Stimulated activated memory B cell treated with anti-CD40 and anti-IgM and Interleukin-4, amounts not matched to agents 10 μg/mL and 1 μg/mL and 100 μg/mL, for 72 hours (primary cell): ENCODE data around the gene SPINK5.

ENCODE experiments used
- ATAC-seq: fragments of 150-1000 bp; cut with Tn5 transposase; 2 replicates; pipeline ENCODE4 v1.10.0; 2021
- H3K27ac Mint-ChIP-seq: one replicate; pipeline ENCODE4 v1.8.0; 2022; ENCODE audit warnings: mild to moderate bottlenecking, mixed read lengths
- H3K27me3 Mint-ChIP-seq: one replicate; pipeline ENCODE4 v1.8.0; 2022; ENCODE audit warnings: mixed read lengths
- H3K36me3 Mint-ChIP-seq: one replicate; pipeline ENCODE4 v1.8.0; 2022; ENCODE audit warnings: mixed read lengths
- H3K4me1 Mint-ChIP-seq: one replicate; pipeline ENCODE4 v1.8.0; 2022; ENCODE audit warnings: mixed read lengths
- H3K4me3 Mint-ChIP-seq: one replicate; pipeline ENCODE4 v1.8.0; 2022; ENCODE audit warnings: mild to moderate bottlenecking, moderate library complexity, mixed read lengths
- H3K9me3 Mint-ChIP-seq: one replicate; pipeline ENCODE4 v1.8.0; 2022; ENCODE audit warnings: mixed read lengths

SPINK5 gene

DNA sequence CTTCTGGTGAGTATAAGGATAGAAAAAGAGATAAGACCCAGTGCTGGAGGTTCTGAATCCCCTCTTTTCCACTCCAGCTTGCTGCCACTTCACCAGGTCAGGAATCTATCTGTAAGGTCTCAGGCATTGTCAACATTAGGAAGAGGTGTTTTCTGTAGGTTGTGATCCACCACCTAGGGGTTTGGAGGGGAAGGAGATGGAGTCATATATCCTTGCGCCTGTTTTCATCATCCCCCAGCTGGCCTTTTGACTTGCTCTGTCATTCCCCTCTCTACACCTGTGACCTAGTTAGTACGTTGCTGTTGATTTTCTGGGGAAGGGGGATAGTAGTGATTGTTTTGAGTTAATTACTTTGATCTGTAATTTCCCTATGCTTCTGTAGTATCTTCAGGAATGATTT, 20.5 kb downstream of the SPINK5 start:
- H3K9me3 Mint-ChIP-seq: peaks cover 6% of the 10 kb centered on the region
- H3K27me3 Mint-ChIP-seq: no peaks in the 10 kb centered on the region
- no peak overlapping the region for H3K27ac Mint-ChIP-seq
- no peaks in the 10 kb centered on the region for H3K36me3 Mint-ChIP-seq
- ATAC-seq: no peak
- H3K4me3 Mint-ChIP-seq: no peak overlapping the region
- H3K4me1 Mint-ChIP-seq: no peaks in the 10 kb centered on the region

DNA sequence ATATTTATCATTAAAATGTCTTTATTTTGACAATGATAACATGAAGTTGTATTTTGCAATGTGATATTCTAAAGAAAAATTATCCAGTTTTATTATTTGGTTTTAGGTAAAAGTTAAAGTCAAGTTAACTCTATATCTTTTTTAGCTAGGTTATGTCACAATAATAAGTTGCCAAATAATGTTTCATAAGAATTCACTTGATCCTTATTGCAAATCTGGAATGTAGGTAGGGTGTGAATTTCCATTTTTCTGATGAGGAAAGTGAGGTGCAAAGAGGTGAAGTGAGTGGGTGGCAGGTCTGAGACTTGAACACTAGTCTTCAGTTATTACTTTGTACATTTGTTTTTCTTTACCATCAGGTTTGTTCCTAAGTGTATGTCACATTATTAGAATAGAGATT, 21.5 kb downstream of the SPINK5 start:
- no peak overlapping the region for H3K27ac Mint-ChIP-seq
- H3K4me3 Mint-ChIP-seq: no peak overlapping the region
- H3K27me3 Mint-ChIP-seq: no peaks in the 10 kb centered on the region
- peaks cover 6% of the 10 kb centered on the region for H3K9me3 Mint-ChIP-seq
- H3K36me3 Mint-ChIP-seq: no peaks in the 10 kb centered on the region
- ATAC-seq: no peak
- no peaks in the 10 kb centered on the region for H3K4me1 Mint-ChIP-seq

DNA sequence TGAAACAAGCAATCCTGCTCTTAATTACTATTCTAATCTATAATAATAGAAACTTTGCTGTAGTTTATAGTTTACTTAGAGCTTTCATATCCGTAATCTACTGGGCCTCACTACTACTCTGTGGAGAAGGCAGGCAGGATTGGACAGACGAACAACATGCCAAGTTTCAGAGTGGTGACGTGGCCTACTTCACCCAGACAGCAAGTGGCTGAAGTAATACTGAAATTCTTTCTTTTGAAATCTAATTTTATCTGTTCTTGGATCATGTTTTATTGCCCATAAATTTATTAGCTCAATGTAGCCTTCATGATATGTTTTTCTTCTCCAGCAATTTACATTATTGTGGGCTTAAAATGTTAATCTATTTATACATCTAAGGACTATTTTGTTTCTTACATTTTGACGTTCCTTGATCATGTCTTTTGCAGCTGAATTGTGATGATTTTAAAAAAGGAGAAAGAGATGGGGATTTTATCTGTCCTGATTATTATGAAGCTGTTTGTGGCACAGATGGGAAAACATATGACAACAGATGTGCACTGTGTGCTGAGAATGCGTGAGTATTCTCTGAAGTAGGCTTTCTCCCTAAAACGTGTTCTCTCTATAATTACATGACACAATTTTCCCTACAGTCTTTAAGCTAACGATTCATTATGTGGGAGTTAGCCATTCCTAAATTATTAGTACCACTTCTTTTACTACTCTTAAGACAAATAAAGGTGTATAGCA, 22.4 kb downstream of the SPINK5 start:
- Mint-ChIP-seq H3K4me3 (no peak overlapping the region), H3K27ac (no peak overlapping the region), H3K27me3 (no peaks in the 10 kb centered on the region), H3K36me3 (no peaks in the 10 kb centered on the region), H3K4me1 (no peaks in the 10 kb centered on the region), H3K9me3 (peaks cover 6% of the 10 kb centered on the region)
- no peak for ATAC-seq

DNA sequence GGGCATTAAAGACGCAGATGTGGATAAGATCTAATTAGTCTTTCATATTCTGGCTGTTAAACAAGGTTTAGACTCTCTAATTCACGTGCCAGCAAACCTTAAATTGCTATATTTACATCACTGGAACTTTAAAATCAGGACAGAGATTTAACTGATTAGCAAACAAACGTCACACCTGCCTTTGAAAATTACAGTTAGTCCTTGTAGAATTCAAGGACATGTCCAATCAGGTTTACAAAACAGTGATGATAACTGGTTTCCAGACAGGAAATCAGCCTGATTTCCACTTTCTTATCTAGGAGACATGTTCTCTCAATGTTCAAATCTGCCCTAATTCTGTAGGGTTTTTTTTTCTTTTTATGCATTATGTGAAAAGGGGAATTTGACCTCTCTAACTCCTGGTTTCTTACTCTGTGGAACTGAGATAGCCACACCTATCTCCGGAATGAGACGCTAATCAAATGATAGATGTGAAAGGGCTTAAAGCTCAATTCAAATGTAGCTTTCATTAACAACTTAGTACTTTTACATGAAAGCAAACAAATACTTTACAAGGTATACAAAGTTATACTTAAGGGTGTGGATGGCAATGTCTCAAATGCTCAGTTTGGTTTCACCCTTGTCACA, 26.5 kb downstream of the SPINK5 start:
- Mint-ChIP-seq H3K27me3 (no peaks in the 10 kb centered on the region), H3K27ac (no peak overlapping the region)
- ATAC-seq: no peak

DNA sequence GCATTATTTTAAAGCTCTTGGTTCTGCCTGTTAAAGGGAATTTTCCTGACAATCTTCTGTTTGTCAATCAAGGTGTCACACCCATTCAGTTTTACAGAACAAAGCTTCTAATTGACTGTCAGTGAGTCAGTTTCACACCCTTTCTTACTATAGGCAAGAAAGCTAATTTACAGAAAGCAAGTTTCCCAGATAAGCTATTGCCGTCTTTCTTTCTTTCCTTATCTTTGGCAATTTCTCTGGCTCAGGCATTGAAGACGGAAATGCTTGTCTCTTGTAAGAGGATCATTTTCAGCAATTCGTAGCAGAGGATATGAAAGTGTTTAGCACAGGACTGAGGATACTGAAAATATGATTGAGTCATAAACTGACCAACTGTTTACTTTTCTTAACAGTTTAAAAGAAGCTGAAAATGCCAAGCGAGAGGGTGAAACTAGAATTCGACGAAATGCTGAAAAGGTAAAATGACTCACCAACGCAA, 27.0 kb downstream of the SPINK5 start:
- H3K9me3 Mint-ChIP-seq: no peaks in the 10 kb centered on the region
- H3K27ac Mint-ChIP-seq: no peak overlapping the region
- no peak for ATAC-seq
- H3K4me3 Mint-ChIP-seq: no peak overlapping the region
- H3K27me3 Mint-ChIP-seq: no peaks in the 10 kb centered on the region
- no peaks in the 10 kb centered on the region for H3K4me1 Mint-ChIP-seq
- no peaks in the 10 kb centered on the region for H3K36me3 Mint-ChIP-seq

More for the DNA sequence above, 26.5 kb downstream of the SPINK5 start:
- H3K4me1 Mint-ChIP-seq: no peaks in the 10 kb centered on the region
- H3K36me3 Mint-ChIP-seq: no peaks in the 10 kb centered on the region
- no peak overlapping the region for H3K4me3 Mint-ChIP-seq
- no peaks in the 10 kb centered on the region for H3K9me3 Mint-ChIP-seq

DNA sequence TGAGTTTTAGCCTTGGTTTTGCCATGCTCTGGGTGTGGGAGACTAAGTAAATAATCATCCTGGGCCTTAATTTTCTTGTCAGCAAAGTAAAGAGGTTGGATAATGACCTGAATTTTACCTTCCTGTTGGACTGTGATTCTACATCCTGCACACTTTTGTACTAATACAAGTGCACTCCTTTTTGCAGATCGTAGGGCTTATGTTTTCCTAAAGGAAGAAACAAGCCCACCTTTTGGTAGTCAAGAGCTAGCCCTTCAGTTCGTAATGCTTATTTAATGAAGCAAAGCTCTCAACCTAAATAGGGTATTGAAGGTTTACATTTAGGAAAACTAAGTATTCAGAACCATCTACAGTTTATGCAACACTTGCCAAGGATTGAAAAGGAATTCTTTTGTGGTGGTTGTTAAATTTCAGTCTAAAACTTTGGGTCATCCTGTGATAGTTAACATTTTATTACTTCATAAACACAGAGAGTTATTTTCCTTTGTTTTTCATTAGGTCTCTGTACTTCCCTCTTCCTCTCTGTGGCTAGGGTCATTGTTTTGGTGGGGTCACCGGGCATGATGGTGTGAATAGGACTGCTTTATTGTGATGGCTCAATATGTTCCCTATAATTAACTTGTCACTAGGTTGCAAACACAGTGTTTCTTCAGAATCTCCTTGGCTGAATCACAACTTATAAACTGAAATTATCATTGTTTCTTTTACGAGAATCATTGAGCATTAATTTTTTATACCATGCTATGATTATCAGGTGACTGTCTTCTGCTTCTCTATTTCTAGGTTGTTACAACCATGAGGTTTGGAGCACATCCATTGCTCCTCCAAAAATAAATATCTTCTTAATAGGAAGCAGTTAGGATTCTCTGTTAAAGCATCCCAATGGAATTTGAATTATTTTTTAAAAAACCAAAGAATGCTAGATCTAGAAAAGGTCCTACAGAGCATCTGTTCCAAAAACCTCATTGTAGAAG, 28.5 kb downstream of the SPINK5 start:
- H3K27me3 Mint-ChIP-seq: no peaks in the 10 kb centered on the region
- H3K36me3 Mint-ChIP-seq: no peaks in the 10 kb centered on the region
- no peak for ATAC-seq
- no peaks in the 10 kb centered on the region for H3K9me3 Mint-ChIP-seq
- H3K4me1 Mint-ChIP-seq: no peaks in the 10 kb centered on the region
- H3K4me3 Mint-ChIP-seq: no peak overlapping the region
- no peak overlapping the region for H3K27ac Mint-ChIP-seq

DNA sequence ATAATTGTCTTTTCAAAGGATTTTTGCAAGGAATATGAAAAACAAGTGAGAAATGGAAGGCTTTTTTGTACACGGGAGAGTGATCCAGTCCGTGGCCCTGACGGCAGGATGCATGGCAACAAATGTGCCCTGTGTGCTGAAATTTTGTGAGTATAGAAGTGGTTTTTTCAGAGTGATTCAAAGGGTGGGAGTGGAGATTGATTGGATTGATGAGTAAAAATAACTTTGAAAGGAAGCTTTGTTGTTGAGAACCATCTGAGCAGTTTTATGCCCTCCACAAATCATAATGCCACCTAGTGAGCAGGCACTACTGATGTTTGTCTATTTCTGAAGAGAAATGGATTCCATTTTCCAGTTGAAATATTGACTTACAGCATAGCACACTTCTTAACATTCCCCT, 30.6 kb downstream of the SPINK5 start:
- H3K4me1 Mint-ChIP-seq: no peaks in the 10 kb centered on the region
- no peak for ATAC-seq
- H3K9me3 Mint-ChIP-seq: no peaks in the 10 kb centered on the region
- H3K36me3 Mint-ChIP-seq: no peaks in the 10 kb centered on the region
- no peak overlapping the region for H3K4me3 Mint-ChIP-seq
- no peak overlapping the region for H3K27ac Mint-ChIP-seq
- no peaks in the 10 kb centered on the region for H3K27me3 Mint-ChIP-seq

DNA sequence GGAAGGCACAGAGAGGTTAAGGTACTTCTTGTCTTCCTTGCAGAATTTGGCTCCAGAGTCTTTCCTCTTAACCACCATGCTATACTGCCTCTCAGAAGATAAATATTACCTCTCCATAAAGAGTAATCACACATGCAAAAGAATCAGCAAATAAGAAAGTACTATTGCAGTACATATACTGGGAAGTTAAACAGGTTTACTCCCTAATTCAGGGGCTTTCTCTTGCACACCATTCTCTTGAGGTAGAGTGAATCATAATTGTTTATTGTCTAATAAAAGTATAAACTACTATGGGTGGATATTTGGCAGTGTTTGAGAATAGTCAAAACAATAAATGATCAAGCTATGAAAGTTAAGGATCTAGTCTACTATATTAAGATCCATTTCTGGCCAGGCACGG, 40.4 kb downstream of the SPINK5 start:
- no peak for ATAC-seq
- no peaks in the 10 kb centered on the region for H3K9me3 Mint-ChIP-seq
- no peak overlapping the region for H3K4me3 Mint-ChIP-seq
- no peaks in the 10 kb centered on the region for H3K27me3 Mint-ChIP-seq
- H3K36me3 Mint-ChIP-seq: no peaks in the 10 kb centered on the region
- no peaks in the 10 kb centered on the region for H3K4me1 Mint-ChIP-seq
- H3K27ac Mint-ChIP-seq: no peak overlapping the region

DNA sequence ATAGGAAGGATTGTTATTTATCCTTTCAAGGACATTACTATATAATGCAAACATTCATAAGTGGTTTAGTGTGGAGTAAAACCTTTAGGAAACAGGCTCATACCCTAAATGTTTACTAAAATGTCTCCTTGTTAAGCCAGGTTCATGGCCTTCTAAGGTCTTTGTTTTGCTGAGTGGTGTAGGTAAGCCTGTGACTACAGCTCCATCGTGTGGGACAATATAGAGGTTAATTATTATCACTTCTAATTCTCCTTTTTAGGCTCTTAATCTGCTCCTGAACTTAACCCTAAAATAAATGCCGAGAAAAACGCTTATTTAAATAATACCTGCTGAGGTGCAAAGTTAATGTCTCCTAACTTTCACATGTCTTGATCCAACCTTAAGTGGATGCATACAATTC, 43.8 kb downstream of the SPINK5 start:
- Mint-ChIP-seq H3K27me3 (no peaks in the 10 kb centered on the region), H3K9me3 (no peaks in the 10 kb centered on the region)

DNA sequence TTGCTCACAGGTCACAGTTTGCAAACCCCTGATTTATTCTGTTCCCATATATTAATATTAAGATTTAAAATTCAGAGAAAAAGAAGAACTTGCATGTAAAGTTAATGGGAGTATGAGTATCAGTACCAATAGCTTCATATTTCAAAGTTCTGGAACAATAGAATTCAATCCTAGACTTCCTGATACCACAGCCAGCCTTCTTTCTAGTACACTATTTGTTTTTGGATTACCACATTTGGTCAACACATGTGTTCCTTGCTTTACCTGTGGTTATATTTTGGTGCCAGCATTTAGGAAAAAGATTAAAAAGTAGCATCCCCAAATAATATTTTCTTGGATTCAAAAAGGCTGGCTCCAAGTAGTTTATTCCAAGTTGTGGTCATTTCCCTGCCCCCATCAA, 49.5 kb downstream of the SPINK5 start:
- ATAC-seq: no peak
- no peak overlapping the region for H3K4me3 Mint-ChIP-seq
- no peaks in the 10 kb centered on the region for H3K4me1 Mint-ChIP-seq

More for the DNA sequence above, 43.8 kb downstream of the SPINK5 start:
- H3K36me3 Mint-ChIP-seq: no peaks in the 10 kb centered on the region
- ATAC-seq: no peak
- no peaks in the 10 kb centered on the region for H3K4me1 Mint-ChIP-seq
- no peak overlapping the region for H3K27ac Mint-ChIP-seq
- H3K4me3 Mint-ChIP-seq: no peak overlapping the region

DNA sequence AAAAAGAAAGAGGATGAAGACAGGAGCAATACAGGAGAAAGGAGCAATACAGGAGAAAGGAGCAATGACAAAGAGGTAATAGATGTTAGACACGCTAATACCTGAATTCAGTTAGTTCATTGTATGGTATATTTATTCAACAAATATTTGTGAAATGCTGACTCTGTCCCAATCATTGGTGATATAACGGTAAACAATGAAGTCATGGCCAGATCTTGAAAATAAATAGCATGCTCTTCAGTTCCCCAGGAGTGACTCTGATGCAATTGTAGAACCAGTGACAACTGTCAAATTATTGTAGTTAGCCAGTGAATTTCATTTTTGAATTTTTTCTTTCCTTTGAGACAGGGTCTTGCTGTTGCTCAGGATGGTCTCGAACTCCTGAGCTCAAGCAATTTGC, 56.5 kb downstream of the SPINK5 start:
- no peaks in the 10 kb centered on the region for H3K9me3 Mint-ChIP-seq
- H3K4me1 Mint-ChIP-seq: no peaks in the 10 kb centered on the region
- no peaks in the 10 kb centered on the region for H3K27me3 Mint-ChIP-seq

More for the DNA sequence above, 49.5 kb downstream of the SPINK5 start:
- Mint-ChIP-seq H3K27ac (no peak overlapping the region), H3K36me3 (no peaks in the 10 kb centered on the region), H3K9me3 (no peaks in the 10 kb centered on the region), H3K27me3 (no peaks in the 10 kb centered on the region)

DNA sequence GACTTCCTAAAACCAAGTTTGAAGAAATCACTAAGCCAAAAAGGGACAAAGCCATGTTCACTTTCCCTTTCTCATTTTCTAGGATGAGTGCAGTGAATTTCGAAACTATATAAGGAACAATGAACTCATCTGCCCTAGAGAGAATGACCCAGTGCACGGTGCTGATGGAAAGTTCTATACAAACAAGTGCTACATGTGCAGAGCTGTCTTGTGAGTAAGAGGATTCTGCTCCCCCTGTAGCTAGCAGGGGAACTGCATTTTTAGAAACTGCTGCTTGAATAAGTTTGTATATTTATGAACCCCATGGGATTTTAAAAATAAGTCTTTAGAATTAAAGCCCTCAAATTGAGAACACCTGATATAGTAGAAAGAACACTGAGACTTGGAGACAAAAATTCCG, 61.9 kb downstream of the SPINK5 start:
- no peaks in the 10 kb centered on the region for H3K27me3 Mint-ChIP-seq
- no peak overlapping the region for H3K4me3 Mint-ChIP-seq
- H3K9me3 Mint-ChIP-seq: no peaks in the 10 kb centered on the region
- H3K36me3 Mint-ChIP-seq: no peaks in the 10 kb centered on the region
- ATAC-seq: no peak
- no peak overlapping the region for H3K27ac Mint-ChIP-seq
- no peaks in the 10 kb centered on the region for H3K4me1 Mint-ChIP-seq

More for the DNA sequence above, 56.5 kb downstream of the SPINK5 start:
- Mint-ChIP-seq H3K36me3 (no peaks in the 10 kb centered on the region), H3K4me3 (no peak overlapping the region), H3K27ac (no peak overlapping the region)
- ATAC-seq: no peak

DNA sequence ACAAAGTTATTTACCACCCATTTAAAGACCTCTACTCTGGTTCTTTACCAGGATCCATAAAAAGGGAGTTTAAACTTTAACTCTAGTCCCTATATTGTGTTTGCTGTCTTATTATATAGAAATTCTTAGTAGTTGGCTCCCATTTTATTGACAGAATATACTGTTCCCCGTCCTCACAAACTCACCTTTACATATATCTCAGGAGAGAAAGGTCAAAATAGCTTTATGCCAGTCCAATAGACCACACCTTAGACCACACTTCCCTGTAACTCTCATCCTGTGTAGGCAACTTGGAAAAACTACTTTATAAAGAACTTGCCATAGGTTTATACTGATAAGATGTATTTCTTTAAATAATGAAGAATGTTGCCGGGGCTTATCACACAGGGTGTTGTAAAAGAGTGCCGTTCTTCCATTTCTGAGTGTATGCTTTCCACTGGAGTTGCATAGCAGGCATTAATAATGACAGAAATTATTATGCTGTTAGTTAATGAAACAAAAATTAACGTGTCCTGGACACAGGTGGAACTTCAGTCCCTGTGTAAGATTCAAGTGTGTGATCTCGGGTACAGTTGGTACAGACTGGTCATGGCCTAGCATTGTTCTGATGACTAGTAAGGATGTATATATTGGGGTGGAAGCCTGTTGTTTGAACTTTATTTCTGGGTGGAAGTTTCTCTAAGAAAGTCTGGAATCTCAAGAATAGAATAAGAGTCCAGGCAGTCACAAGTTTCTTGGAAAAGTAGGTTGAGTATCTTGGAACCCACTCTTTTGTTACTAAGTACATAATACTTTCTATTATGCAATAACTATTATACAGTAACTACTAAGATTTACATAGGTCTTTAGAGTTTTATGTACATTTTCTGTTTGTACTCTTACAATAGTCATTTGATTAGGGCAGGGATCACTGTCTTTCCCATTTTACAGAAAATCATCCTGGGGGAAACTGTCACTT, 71.6 kb downstream of the SPINK5 start:
- no peak overlapping the region for H3K27ac Mint-ChIP-seq
- ATAC-seq: no peak
- H3K4me1 Mint-ChIP-seq: no peaks in the 10 kb centered on the region
- no peak overlapping the region for H3K4me3 Mint-ChIP-seq
- H3K9me3 Mint-ChIP-seq: no peaks in the 10 kb centered on the region
- no peaks in the 10 kb centered on the region for H3K36me3 Mint-ChIP-seq
- H3K27me3 Mint-ChIP-seq: no peaks in the 10 kb centered on the region

DNA sequence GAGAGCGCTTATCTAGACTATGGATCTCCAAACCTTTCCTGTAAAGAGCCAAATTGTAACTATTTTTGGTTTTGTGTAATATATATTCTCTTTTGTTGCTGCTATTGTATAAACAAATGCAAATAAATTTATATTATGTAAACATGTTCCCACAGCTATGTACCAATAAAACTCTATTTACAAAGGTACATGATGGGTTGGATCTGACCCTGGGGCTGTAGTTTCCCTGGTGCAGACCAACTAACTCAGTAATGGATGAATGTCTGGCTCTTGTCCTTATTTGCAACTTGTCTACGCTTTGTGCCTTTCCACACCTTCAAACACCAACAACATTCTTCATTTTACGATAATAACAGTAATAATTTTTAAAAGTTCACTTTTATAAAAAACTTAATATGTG, 77.1 kb downstream of the SPINK5 start:
- H3K27ac Mint-ChIP-seq: no peak overlapping the region
- peaks cover 4% of the 10 kb centered on the region for H3K9me3 Mint-ChIP-seq
- H3K4me1 Mint-ChIP-seq: no peaks in the 10 kb centered on the region
- no peak overlapping the region for H3K4me3 Mint-ChIP-seq
- no peaks in the 10 kb centered on the region for H3K36me3 Mint-ChIP-seq
- no peak for ATAC-seq
- H3K27me3 Mint-ChIP-seq: no peaks in the 10 kb centered on the region
